Sigmoid colon (tissue), 7 donors: Measurements from ENCODE around the gene CST6. TPM values are rescaled to one million over a fixed set of nuclear protein-coding genes. Genes with fewer than 3 reads are reported as not detected.

Source experiments
- DNase-seq: peaks from one replicate; pipeline ENCODE4 v3.0.0-alpha.2; 2019
- H3K27ac ChIP-seq, 4 donors: fragments of 200-600 bp; sonication (generic); one replicate each; pipeline ENCODE4 v1.5.1; 2016 to 2019; ENCODE audit warnings: mild to moderate bottlenecking in 1 of 4
- H3K27me3 ChIP-seq, 3 donors: fragments of 200-600 bp; sonication (generic); one replicate each; pipeline ENCODE4 v1.5.1; 2019; ENCODE audit warnings: mild to moderate bottlenecking in 1 of 3
- H3K36me3 ChIP-seq, 4 donors: fragments of 200-600 bp; sonication (generic); one replicate each; pipeline ENCODE4 v1.5.1; 2016 to 2019
- H3K4me1 ChIP-seq, 4 donors: fragments of 200-600 bp; sonication (generic); one replicate each; pipeline ENCODE4 v1.5.1; 2017 to 2019
- H3K4me3 ChIP-seq, 4 donors: fragments of 200-600 bp; sonication (generic); one replicate each; pipeline ENCODE4 v1.5.1; 2017 to 2019; ENCODE audit warnings: mild to moderate bottlenecking in 2 of 4, moderate library complexity in 1 of 4
- H3K9me3 ChIP-seq, 4 donors: fragments of 200-600 bp in 3 of 4; sonication (generic) in 3 of 4; one replicate each; pipeline versions ENCODE4 v1.5.1 to v1.6.1; 2013 to 2019
- CTCF ChIP-seq, 4 experiments: fragments of 450-650 bp in 3 of 4; fragments of 200-600 bp in 1 of 4; IDR thresholded peaks; one replicate each; pipeline ENCODE4 v1.5.1; 2016 to 2019; ENCODE audit warnings: antibody characterized with exemption in 4 of 4, mild to moderate bottlenecking in 3 of 4, moderate library complexity in 2 of 4
- EP300 ChIP-seq, 4 donors: sonication (generic); formaldehyde crosslinking; IDR thresholded peaks; one replicate each; pipeline ENCODE4 v1.6.1; 2017; ENCODE audit warnings: antibody characterized with exemption in 4 of 4
- POLR2A ChIP-seq, 2 donors: fragments of 450-650 bp; IDR thresholded peaks; one replicate each; pipeline ENCODE4 v1.6.1; 2016; ENCODE audit warnings: antibody characterized with exemption in 2 of 2, mild to moderate bottlenecking in 2 of 2, moderate library complexity in 2 of 2
- POLR2AphosphoS5 ChIP-seq, 4 donors: sonication (generic); formaldehyde crosslinking; IDR thresholded peaks; one replicate each; pipeline ENCODE4 v1.6.1; 2017; ENCODE audit warnings: antibody characterized with exemption in 4 of 4
- WGBS, 2 donors: extraction: QIAGEN DNeasy Blood & Tissue Kit; methylation state at CpG; one replicate each; pipeline ENCODE4 v1.1.7; 2013; 5-methylcytosine and 5-hydroxymethylcytosine counted together
- intact Hi-C: fragments of 100-400 bp; cut with DNase I; formaldehyde crosslinking; loops from one replicate; pipeline ENCODE4 v1.15.1; 2023
- polyA plus RNA-seq, 3 donors: library from polyadenylated mRNA; stranded (reverse); fragments of 200-250 nt; gene quantifications; one replicate each; pipeline ENCODE4 v1.2.3, GENCODE V29; 2013
- total RNA-seq, 4 donors: library from RNA; depleted of rRNA; stranded (reverse); fragments of >200 nt; gene quantifications; one replicate each; pipeline ENCODE4 v1.1.0, GENCODE V29; 2016
- donor health status: healthy with polysubstance abuse.
- donor health status: Bipolar disorder and iron deficiency.
- donor health status: healthy.

The CST6 gene
- total and polyA plus RNA-seq, 7 donors, result 0.10 to 1.2 TPM; not detected in 5

GRCh38 chr11:65975771-65976170 is 36.0 kb upstream of the CST6 start:
- H3K27ac ChIP-seq, result no peak overlapping the region
- intact Hi-C loops, result no loop called here
- H3K4me1 ChIP-seq, result no peaks in the 10 kb centered on the region
- H3K36me3 ChIP-seq, result peaks cover 30 to 63% (median 32%) of the 10 kb centered on the region in 4 donors
- TF ChIP-seq EP300 (IDR thresholded peaks at IDR 0.05) (no peak), CTCF (IDR thresholded peaks at IDR 0.05) (no peak), POLR2A (IDR thresholded peaks at IDR 0.05) (no peak), POLR2AphosphoS5 (IDR thresholded peaks at IDR 0.05) (no peak)
- H3K4me3 ChIP-seq, result no peak overlapping the region
- no peaks in the 10 kb centered on the region for H3K9me3 ChIP-seq
- DNase-seq, result no peak
- H3K27me3 ChIP-seq, result no peaks in the 10 kb centered on the region
- 94 to 97% methylated on average over 9 of the region's 9 CpGs for WGBS, 2 donors

DNA sequence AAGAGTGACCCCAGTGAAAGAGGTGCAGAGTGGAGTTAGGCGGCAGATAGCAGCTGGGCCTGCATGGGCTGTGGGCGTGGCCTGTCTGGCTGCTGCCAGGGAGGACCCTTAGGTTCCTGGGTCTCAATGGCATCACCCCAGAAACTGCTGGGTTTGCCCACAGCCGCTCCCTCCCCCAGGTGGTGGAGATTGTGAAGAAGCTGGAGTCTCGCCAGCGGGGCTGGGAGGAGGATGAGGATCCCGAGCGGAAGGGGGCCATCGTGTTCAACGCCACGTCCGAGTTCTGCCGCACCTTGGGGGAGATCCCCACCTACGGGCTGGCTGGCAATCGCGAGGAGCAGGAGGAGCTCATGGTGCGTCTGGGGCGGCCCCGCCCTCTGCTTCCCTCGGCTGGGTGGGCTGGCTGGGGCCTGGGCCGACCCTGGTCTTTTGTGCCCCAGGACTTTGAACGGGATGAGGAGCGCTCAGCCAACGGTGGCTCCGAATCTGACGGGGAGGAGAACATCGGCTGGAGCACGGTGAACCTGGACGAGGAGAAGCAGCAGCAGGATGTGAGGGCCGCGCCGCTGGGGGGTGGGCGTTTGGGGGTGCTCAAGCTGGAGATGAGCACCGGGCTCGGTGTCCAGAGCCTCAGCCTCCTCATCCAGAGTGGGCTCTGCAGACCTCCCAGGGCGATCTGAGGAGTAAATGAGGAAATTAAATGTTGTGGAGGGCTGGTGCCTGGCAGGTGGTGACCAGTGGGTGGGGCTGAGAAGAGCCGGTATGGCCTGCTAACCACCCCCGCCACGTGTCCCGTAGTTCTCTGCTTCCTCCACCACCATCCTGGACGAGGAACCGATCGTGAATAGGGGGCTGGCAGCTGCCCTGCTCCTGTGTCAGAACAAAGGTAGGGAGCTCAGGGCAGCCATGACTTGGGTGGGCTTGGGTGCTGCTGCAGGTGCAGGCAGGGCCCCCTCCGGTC is 35.3 kb upstream of the CST6 start:
- peaks cover 30 to 63% (median 32%) of the 10 kb centered on the region in 4 donors for H3K36me3 ChIP-seq
- DNase-seq, result no peak
- no peaks in the 10 kb centered on the region for H3K27me3 ChIP-seq
- 83 to 87% methylated on average over 43 of the region's 43 CpGs for WGBS, 2 donors
- intact Hi-C loops, result no loop called here
- no peaks in the 10 kb centered on the region for H3K9me3 ChIP-seq
- TF ChIP-seq CTCF (IDR thresholded peaks at IDR 0.05), result no peak
- no peak for TF ChIP-seq POLR2A (IDR thresholded peaks at IDR 0.05)
- no peak for TF ChIP-seq EP300 (IDR thresholded peaks at IDR 0.05)
- no peak for TF ChIP-seq POLR2AphosphoS5 (IDR thresholded peaks at IDR 0.05)
- H3K4me3 ChIP-seq, result no peak overlapping the region
- H3K27ac ChIP-seq, result no peak overlapping the region
- no peaks in the 10 kb centered on the region for H3K4me1 ChIP-seq

DNA sequence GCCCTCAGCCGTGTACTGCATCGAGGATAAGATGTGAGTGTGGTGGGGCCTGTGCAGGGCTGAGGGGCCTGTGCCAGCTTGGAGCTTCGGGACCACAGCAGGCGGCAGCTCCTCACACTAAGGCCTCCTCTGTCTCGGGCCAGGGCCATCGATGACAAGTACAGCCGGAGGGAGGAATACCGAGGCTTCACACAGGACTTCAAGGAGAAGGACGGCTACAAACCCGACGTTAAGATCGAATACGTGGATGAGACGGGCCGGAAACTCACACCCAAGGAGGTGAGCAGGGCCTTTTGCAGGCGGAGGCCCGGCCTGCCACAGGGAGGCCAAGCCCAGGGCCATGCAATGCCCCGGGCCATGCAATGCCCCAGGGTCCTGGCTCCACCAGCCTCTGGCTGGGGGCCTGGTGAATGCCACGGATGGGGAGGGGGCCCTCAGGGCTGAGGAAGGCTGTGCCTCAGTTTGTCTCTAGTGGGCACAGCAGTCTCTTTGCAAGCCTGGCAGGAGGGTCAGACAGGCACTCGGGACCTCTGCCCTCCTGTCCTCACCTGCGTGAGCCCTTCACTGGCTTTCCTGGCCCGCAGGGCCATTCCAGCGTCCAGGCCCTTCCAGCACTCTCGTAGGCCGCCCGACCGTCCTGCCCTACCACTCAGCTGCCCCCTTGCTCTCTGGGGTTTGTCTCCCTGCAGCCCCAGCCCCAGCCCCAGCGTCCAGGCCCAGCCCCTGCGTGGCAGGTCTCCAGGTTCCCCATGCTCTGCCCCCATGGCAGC is 34.0 kb upstream of the CST6 start:
- H3K4me1 ChIP-seq, result no peaks in the 10 kb centered on the region
- intact Hi-C loops, result no loop called here
- 93 to 94% methylated on average over 28 of the region's 29 CpGs for WGBS, 2 donors
- H3K9me3 ChIP-seq, result no peaks in the 10 kb centered on the region
- no peaks in the 10 kb centered on the region for H3K27me3 ChIP-seq
- no peak overlapping the region for H3K27ac ChIP-seq
- H3K4me3 ChIP-seq, result no peak overlapping the region
- TF ChIP-seq CTCF (IDR thresholded peaks at IDR 0.05) (no peak), EP300 (IDR thresholded peaks at IDR 0.05) (no peak)
- DNase-seq, result no peak
- peaks cover 30 to 52% (median 32%) of the 10 kb centered on the region in 4 donors for H3K36me3 ChIP-seq

- Histone ChIP-seq H3K4me3 (no peak overlapping the region), H3K27me3 (no peaks in the 10 kb centered on the region), H3K36me3 (peaks cover 28 to 44% (median 30%) of the 10 kb centered on the region in 4 donors), H3K9me3 (no peaks in the 10 kb centered on the region), H3K4me1 (no peaks in the 10 kb centered on the region), H3K27ac (no peak overlapping the region)
- 89 to 93% methylated on average over 34 of the region's 34 CpGs for WGBS, 2 donors
- no peak for DNase-seq
- intact Hi-C loops, result no loop called here
- TF ChIP-seq POLR2A (IDR thresholded peaks at IDR 0.05) (no peak), POLR2AphosphoS5 (IDR thresholded peaks at IDR 0.05) (no peak), CTCF (IDR thresholded peaks at IDR 0.05) (no peak), EP300 (IDR thresholded peaks at IDR 0.05) (no peak)
Observed at GRCh38 chr11:65978391-65979238, 33.2 kb upstream of the CST6 start.
